Neural progenitor cell (in vitro differentiated cells): ENCODE measurements around the gene KCNT1.

Source experiments
- EZH2 ChIP-seq: fragments of 200-600 bp; sonication (generic); IDR thresholded peaks from 2 replicates; pipeline ENCODE4 v1.6.1; 2017; ENCODE audit warnings: antibody characterized with exemption, mild to moderate bottlenecking, moderate library complexity
- EZH2phosphoT487 ChIP-seq: fragments of 200-600 bp; sonication (generic); IDR thresholded peaks from 2 replicates; pipeline ENCODE4 v1.6.1; 2017; ENCODE audit warnings: antibody characterized with exemption
- TF ChIP-seq, protein P1 (sequence below): fragments of 200-600 bp; sonication (generic); IDR thresholded peaks from 2 replicates; pipeline ENCODE4 v1.5.1; 2017; ENCODE audit warnings: antibody characterized with exemption, mild to moderate bottlenecking

DNA sequence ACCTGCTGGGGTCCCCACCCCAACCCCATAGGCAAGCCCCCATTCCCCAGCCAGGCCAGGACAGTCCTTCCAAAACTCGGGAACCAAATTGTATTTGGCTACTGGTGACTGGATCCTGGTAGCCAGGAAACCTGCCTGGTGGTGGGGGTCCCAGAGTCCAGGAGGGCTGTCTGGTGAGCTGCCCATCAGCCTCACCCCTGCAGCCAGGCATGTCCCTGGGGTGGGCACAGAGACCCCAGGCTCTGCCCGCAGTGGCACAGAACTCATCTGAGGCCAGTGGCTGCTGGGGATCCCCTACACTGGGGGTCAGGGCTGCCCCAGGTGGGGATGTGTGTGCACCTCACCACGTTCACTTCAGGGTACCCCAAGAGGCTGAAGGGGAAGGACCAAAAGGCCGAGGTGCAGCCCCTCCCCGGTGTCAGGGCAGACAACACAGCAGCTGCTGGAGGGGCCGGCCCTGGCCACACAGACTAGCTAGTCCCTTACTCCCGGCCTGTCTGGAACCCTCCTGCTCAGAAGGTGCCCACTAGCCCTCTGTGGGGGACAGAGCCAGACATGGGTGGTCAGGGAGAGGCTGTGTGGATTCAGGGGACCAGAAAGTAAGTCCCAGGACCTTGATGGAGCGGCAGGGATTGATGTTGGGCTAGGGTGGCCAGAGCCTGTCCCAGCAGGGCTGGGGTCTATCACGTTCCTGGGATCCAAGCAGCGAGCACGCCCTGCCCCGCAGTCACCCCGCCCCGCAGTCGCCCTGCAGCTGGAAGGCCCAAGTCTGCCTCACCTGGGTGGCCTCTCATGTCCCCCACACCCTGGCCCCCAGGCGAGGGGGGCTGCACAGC is 91.5 kb downstream of the KCNT1 start:
- TF ChIP-seq, protein P1, sequence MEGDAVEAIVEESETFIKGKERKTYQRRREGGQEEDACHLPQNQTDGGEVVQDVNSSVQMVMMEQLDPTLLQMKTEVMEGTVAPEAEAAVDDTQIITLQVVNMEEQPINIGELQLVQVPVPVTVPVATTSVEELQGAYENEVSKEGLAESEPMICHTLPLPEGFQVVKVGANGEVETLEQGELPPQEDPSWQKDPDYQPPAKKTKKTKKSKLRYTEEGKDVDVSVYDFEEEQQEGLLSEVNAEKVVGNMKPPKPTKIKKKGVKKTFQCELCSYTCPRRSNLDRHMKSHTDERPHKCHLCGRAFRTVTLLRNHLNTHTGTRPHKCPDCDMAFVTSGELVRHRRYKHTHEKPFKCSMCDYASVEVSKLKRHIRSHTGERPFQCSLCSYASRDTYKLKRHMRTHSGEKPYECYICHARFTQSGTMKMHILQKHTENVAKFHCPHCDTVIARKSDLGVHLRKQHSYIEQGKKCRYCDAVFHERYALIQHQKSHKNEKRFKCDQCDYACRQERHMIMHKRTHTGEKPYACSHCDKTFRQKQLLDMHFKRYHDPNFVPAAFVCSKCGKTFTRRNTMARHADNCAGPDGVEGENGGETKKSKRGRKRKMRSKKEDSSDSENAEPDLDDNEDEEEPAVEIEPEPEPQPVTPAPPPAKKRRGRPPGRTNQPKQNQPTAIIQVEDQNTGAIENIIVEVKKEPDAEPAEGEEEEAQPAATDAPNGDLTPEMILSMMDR: no peak
- TF ChIP-seq EZH2phosphoT487 (no peak), EZH2 (no peak)
